ENCODE results near the gene TOE1. TPM values are rescaled to one million over a fixed set of nuclear protein-coding genes. Genes with fewer than 3 reads are reported as not detected.

Gene TOE1
- total RNA-seq, 1 experiment from 2014 or later = 31.2 TPM

- no peaks in the 10 kb centered on the region for H3K79me2 ChIP-seq (ENCODE audit: insufficient read depth, low read length)
- H3K4me1 ChIP-seq (ENCODE audit: insufficient read depth, low read length) = no peaks in the 10 kb centered on the region; the same call in 1 of the 2 replicates
- H3K79me1 ChIP-seq (ENCODE audit: insufficient read depth, low read depth, low read length, poor library complexity, severe bottlenecking) = no peaks in the 10 kb centered on the region
- H2BK15ac ChIP-seq (ENCODE audit: low read depth, low read length) = no peak overlapping the region
- no peak overlapping the region for H4K8ac ChIP-seq (replicated peaks; ENCODE audit: insufficient read length, low read depth, low read length)
- no peak for TF ChIP-seq CTCF (conservative IDR thresholded peaks at IDR 0.05)
- no peak overlapping the region for H2BK12ac ChIP-seq (ENCODE audit: insufficient read length, low read depth, low read length)
- H3K27me3 ChIP-seq (ENCODE audit: insufficient read depth, low read length) = no peaks in the 10 kb centered on the region
- H3K23ac ChIP-seq (ENCODE audit: insufficient read length, low read depth, low read length) = no peak overlapping the region
- no peak for DNase-seq
- no peak overlapping the region for H3K4ac ChIP-seq (ENCODE audit: low read depth, low read length)
- no peak overlapping the region for H4K5ac ChIP-seq (ENCODE audit: insufficient read length, low read depth, low read length)
- no peak overlapping the region for H2AK5ac ChIP-seq (ENCODE audit: insufficient read length, low read length)
- Mint-ChIP-seq H3K4me1 (peaks cover 21 to 22% of the 10 kb centered on the region in 2 experiments), H3K36me3 (ENCODE audit: insufficient read depth in 1 of 3, low read depth in 3 of 3) (no peaks in the 10 kb centered on the region), H3K27ac (no peak overlapping the region), H3K4me3 (no peak overlapping the region), H3K9me3 (no peaks in the 10 kb centered on the region; a peak in 1 of 5 replicates), H3K27me3 (ENCODE audit: low read depth) (no peaks in the 10 kb centered on the region)
- no CpG with 5 or more reads among the region's 1 CpG for WGBS (ENCODE audit: extremely low coverage, insufficient read length, low lambda C conversion rate)
- no peak overlapping the region for H2BK5ac ChIP-seq (ENCODE audit: insufficient read length, low read length)
- no peak overlapping the region for H3K9ac ChIP-seq (ENCODE audit: extremely low read depth, insufficient read length, low read length)
- H3K56ac ChIP-seq (ENCODE audit: insufficient read length, low read depth, low read length) = no peak overlapping the region
- H4K91ac ChIP-seq (ENCODE audit: insufficient read length, low read depth, low read length) = no peak overlapping the region
- H3T11ph ChIP-seq (ENCODE audit: low read length) = no peak overlapping the region
- no peaks in the 10 kb centered on the region for H3K9me3 ChIP-seq (ENCODE audit: control insufficient read depth, low read depth, low read length)
- no peak overlapping the region for H2BK120ac ChIP-seq (ENCODE audit: low read depth, low read length, poor library complexity, severe bottlenecking)
- H3K4me2 ChIP-seq (ENCODE audit: insufficient read depth, insufficient read length, low read length) = no peak overlapping the region
- no peak overlapping the region for H3K14ac ChIP-seq (ENCODE audit: insufficient read depth, low read length)
- no peak overlapping the region for H2BK20ac ChIP-seq (ENCODE audit: low read depth, low read length, poor library complexity, severe bottlenecking)
- no peaks in the 10 kb centered on the region for H4K20me1 ChIP-seq (ENCODE audit: control insufficient read depth, insufficient read depth, insufficient read length)
- no peak overlapping the region for H3K18ac ChIP-seq (ENCODE audit: insufficient read length, low read depth, low read length)
- peaks cover 8% of the 10 kb centered on the region for H3K23me2 ChIP-seq (ENCODE audit: insufficient read length, low read depth, low read length, poor library complexity, severe bottlenecking)
- H3K27ac ChIP-seq (ENCODE audit: insufficient read length, low read depth, low read length) = no peak overlapping the region
- no peak overlapping the region for H2AFZ ChIP-seq (ENCODE audit: low read length)
Measured at GRCh38 chr1:45299296-45299695, 40.7 kb upstream of the TOE1 start.
